ENCODE measurements around the gene MYT1.
"Not testable (repeated sequence)": the region's sequence is repeated elsewhere in the genome, so short reads cannot be mapped to it uniquely, and the experiment has no call there.

The MYT1 gene

DNA sequence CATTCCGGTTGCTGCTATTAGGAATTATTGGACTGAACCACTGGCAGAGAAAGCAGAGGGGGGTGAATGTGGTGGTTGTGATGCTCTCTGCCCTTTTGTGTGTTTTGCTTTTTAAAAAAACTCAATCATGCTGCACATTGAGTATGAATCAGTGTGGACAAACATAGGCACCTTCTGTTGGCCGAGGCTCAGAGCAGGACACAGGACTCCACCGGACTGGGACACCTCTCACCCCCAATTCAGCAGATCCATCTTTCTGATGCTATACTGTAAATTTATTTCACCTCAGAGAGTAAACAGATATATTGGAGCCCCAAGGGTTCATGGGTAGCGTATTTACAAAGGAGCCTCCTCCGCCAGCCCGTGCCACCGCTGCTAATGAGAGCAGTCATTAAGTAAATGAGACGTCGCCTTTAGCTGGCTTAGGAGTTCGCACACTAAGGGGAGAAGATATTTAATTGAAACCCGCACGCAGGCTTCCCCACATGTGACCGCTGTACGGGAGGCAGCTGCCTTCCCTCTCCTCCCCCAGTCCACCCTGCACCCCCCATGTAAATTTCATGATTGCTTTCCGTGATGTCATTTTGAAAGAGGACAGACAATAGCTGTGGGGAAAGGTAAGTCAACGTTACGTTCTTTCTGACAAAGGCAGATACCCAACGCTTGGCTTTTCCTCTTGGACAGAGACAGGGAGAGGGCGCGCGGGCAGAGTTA is at the start of gene MYT1:
TSS of gene MYT1 (plus strand) at position 330 of the 714 bp plus-strand sequence. CDS start 34,410 bp downstream, outside the sequence.
- FAIRE-seq (no peak), DNase-seq (ENCODE audit: insufficient read length, low spot score) (no peak)
- no peak for TF ChIP-seq POLR2A (IDR thresholded peaks at IDR 0.05; ENCODE audit: low read depth, low read length)

- DNase-seq (ENCODE audit: insufficient read length, low spot score) (no peak), FAIRE-seq (no peak)
- no peak for TF ChIP-seq POLR2A (IDR thresholded peaks at IDR 0.05; ENCODE audit: low read depth, low read length)
Observed at GRCh38 chr20:64115171-64115911, 48.9 kb upstream of the MYT1 start.

DNA sequence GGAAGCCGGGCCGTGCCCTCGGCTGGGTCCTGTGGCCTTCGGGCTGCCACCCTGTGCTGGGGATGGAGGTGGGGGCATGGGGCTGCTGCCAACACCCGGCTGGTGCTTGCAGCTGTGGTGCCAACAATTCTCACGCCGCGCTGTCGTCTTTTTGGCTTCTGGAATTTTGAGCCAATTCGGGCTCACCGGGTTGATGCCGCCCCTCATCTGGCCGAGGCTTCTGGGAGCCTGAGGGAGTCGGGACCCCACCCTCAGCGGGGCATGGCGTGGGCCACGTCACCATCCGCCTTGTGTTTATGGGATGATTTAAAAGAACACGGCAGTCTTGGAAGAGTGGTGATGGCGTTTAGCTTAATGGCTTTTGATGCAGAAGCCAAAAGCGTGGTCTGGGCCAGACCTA is 48.2 kb upstream of the MYT1 start:
- FAIRE-seq = no peak
- no peak for DNase-seq (ENCODE audit: insufficient read length, low spot score)
- no peak for TF ChIP-seq POLR2A (IDR thresholded peaks at IDR 0.05; ENCODE audit: low read depth, low read length)

DNA sequence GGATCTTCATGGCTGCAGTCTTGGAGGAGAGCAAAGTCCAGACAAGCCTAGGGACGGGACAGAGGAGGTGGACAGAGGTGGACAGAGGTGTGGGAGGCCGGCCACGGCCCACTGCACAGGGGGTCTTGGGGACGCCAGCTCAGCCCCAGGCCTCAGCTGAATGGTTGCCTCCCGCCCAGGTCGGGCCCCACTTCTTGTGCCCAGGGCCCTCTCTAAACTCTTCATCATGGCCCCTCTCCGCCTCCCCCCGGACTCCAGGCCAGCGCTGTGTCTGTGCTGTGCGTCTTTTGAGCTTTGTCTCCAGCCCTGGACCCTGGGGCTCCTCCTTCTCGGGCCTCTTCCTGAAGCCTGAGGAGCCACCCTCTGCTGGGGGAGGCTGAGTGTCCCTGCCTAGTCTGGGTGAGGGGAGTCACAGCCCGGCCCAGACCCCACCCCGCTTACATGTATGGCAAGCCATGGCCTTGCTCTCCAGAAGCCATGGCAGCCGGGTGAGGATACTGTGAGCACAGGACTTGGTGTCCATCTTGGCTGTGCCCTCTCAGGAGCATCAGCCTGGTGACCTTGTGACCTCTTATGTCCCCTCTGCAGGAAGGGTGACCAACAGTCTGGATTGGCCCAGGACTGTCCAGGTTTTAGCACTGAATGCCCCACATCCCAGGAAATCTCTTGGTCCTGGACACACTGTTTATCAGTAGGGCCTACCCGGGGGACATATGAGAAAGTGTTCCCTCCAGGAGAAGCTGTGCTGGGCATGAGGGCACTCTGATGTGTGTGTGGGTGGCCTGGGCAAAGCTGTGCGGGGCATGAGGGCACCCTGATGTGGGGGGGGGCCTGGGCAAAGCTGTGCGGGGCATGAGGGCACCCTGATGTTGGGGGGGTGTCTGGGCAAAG is 47.5 kb upstream of the MYT1 start:
- DNase-seq (ENCODE audit: insufficient read length, low spot score) (no peak), FAIRE-seq (no peak)

GRCh38 chr20:64117432-64117777 is 46.8 kb upstream of the MYT1 start:
- not testable (repeated sequence) for DNase-seq (ENCODE audit: insufficient read length, low spot score); FAIRE-seq

More for the DNA sequence above, 47.5 kb upstream of the MYT1 start:
- no peak for TF ChIP-seq POLR2A (IDR thresholded peaks at IDR 0.05; ENCODE audit: low read depth, low read length)

GRCh38 chr20:64119301-64119680 is 45.0 kb upstream of the MYT1 start:
- no peak for TF ChIP-seq POLR2A (IDR thresholded peaks at IDR 0.05; ENCODE audit: low read depth, low read length)
- DNase-seq (ENCODE audit: insufficient read length, low spot score) = no peak
- no peak for FAIRE-seq

DNA sequence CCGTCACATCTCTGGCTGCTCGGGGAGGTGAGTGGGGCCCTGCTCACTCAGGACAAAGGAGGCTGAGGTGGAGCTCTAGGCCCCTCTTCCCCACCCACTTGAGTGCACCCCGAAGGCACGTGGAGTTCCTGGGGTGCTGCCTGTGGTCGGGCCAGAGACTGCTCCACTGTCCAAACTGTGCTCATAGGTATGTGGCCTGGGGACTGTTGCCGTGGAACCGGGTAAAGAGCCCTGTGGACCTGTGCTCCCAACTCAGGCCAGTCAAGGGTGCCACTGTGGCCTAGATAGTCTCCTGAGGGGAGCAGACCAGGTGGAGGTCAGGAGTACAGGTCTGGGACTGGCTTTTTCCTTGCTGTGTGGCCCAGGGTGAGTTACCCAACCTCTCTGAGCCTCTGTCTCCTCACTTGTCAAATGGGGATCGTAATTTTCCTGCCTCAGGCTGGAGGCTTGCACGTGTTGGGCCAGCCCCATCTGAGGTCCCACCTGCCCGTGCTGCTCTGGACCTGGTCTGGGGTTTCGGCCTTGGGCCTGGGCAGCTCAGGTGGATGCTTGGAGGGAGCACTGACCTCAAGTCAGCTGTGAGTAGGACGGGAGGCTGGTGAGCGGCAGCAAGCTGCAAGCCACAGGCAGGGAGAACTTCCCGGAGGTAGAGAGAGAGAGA is 44.4 kb upstream of the MYT1 start:
- TF ChIP-seq POLR2A (IDR thresholded peaks at IDR 0.05; ENCODE audit: low read depth, low read length) = no peak
- FAIRE-seq (no peak), DNase-seq (ENCODE audit: insufficient read length, low spot score) (no peak)

- FAIRE-seq (no peak), DNase-seq (ENCODE audit: insufficient read length, low spot score) (no peak)
- no peak for TF ChIP-seq POLR2A (IDR thresholded peaks at IDR 0.05; ENCODE audit: low read depth, low read length)
Observed at GRCh38 chr20:64121586-64121985, 42.7 kb upstream of the MYT1 start.

DNA sequence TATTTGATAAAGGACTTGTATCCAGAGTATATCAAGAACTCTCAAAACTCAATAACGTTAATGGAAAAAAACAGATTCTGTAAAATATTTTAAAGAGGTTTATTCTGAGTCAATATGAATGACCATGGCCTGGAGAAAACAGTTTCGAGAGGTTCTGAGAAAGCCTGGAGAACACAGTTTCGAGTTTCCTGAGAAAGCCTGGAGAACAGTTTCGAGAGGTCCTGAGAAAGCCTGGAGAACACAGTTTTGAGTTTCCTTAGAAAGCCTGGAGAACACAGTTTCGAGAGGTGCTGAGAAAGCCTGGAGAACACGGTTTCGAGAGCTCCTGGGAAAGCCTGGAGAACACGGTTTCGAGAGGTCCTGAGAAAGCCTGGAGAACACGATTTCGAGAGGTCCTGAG is 41.3 kb upstream of the MYT1 start:
- FAIRE-seq = not testable (repeated sequence)

GRCh38 chr20:64123517-64123916 is 40.7 kb upstream of the MYT1 start:
- not testable (repeated sequence) for FAIRE-seq; DNase-seq (ENCODE audit: insufficient read length, low spot score)

More for the DNA sequence above, 41.3 kb upstream of the MYT1 start:
- not testable (repeated sequence) for DNase-seq (ENCODE audit: insufficient read length, low spot score)

- FAIRE-seq = no peak
- no peak for TF ChIP-seq POLR2A (IDR thresholded peaks at IDR 0.05; ENCODE audit: low read depth, low read length)
- DNase-seq (ENCODE audit: insufficient read length, low spot score) = no peak
Observed at GRCh38 chr20:64129146-64129782, 35.0 kb upstream of the MYT1 start.

DNA sequence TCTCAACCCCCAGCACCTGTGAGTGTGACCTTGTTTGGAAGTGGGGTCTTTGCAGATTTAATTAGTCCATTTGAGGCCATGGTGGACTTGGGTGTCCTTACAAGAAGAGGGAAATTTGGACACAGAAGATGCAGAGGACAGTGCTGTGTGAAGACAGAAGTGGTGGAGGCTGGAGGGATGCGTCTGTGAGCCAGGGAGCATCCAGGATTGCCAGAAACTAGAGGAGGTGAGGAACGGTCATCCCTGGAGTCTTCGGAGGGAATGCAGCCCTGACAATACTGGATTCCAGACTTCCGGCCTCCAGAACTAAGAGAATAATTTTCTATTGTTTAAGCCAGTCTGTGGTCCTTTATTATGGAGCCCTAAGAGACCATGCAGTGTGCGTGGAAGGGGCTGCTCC is 34.0 kb upstream of the MYT1 start:
- TF ChIP-seq POLR2A (IDR thresholded peaks at IDR 0.05; ENCODE audit: low read depth, low read length) = no peak
- DNase-seq (ENCODE audit: insufficient read length, low spot score) (no peak), FAIRE-seq (no peak)

DNA sequence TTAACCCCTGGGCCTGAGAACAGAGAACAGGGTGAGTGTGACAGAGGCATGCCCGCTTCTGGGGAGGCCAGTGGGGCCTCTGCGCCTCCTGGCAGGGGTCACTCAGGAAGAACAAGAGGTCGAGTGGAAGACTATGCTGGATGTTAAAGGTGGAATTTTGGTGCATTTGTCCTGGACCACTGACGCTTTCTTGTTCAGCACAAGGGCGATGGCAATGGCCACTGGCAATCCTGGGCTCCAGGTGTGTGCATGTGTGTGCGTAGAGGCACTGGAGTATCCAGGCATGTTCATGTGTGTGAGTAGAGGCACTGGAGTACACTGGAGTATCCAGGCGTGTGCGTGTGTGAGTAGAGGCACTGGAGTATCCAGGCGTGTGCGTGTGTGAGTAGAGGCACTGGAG is 33.4 kb upstream of the MYT1 start:
- no peak for TF ChIP-seq POLR2A (IDR thresholded peaks at IDR 0.05; ENCODE audit: low read depth, low read length)
- no peak for FAIRE-seq
- no peak for DNase-seq (ENCODE audit: insufficient read length, low spot score)

Measured in H54 (cell line).